Activated CD8-positive, alpha-beta memory T cell treated with anti-CD3 and anti-CD28 coated beads, Interleukin-2, amount 50 U/mL, for 48 hours (primary cell): ENCODE measurements around the gene ARMC9.
"Not testable (repeated sequence)": the region's sequence is repeated elsewhere in the genome, so short reads cannot be mapped to it uniquely, and the experiment has no call there.

Source experiments
- DNase-seq: peaks from one replicate; pipeline ENCODE4 v3.0.0-alpha.2; 2020

The ARMC9 gene

DNA sequence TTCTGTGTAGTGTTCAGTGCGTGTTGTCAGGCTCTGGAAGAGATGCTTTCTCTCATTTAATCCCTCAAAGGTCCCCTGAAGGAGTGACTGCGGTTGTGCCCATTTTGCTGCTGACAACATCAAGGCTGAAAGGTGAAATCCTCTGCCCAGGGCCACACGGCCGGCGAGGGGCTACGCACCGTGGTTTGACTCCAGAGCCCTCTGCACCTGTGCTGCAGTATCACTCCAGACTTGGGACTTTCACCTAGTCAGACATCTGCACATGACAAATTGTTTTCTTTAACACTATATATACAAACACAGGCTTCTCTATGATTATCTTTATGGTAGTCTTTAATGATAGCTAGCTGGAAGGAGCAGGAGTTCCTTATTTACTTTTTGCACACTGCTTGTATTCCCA is 90.2 kb downstream of the ARMC9 start:
- no peak for DNase-seq

DNA sequence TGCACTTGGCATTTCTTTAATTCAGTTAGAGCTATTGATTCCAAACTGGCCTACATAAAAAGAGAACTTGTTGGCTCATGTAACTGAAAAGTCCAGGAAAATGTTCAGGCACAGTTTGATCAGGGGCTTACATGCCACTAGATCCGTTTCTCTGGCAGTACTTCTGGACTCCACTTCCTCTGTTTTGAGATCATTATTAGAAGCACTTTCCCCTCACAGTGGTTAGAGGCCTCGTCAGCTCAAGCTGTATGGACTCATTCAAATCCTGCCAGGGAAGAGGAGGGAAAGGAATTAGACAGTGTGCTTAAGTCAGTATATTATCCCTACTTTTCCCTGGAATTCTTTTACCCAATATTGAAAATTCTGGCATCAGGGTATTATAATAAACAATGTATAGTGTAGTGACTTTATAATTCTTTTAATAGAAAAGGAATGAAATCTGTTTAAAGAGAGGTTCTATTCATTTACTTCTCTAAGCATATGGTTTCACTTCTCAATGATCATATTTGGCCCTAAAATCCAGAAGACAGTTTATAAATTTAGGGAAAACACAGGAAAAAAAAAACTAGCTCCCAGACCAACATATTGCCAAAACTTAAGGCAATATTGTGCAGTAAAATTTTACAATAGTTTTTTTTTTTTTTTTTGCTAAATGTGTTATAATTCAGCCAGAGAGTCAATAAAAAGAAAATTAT is 92.0 kb downstream of the ARMC9 start:
- no peak for DNase-seq

DNA sequence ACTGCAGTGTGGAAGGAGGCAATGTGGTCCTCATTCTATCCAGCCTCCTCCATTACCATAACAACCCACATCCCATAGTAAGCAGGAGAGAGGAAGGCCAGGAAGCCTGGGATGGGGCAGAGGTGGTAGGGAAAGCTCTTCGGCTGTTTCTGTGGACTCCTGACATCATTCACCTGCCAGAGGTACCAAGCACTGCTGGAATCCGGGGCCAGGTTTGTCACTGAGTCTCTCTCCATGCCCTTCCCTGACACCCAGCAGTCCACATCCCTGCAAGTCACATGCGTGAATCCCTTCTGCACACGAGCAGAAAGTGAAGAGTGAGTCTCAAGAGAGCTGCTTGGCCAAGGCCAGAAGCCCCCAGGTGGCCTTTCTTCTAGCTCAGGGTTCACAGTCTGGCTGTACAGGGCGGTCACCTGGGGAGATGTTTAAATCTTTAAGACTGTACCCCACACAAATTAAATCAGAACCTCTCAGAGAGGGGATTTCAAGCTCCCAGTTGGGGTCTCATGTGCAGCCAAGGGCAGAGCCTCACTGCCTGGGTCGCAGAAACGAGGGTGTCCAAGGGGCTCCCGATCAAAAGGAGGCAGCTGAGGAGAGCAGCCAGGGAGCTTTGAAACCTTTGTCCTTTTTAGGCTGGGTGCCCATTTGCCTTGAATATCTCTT is 94.2 kb downstream of the ARMC9 start:
- DNase-seq = no peak

DNA sequence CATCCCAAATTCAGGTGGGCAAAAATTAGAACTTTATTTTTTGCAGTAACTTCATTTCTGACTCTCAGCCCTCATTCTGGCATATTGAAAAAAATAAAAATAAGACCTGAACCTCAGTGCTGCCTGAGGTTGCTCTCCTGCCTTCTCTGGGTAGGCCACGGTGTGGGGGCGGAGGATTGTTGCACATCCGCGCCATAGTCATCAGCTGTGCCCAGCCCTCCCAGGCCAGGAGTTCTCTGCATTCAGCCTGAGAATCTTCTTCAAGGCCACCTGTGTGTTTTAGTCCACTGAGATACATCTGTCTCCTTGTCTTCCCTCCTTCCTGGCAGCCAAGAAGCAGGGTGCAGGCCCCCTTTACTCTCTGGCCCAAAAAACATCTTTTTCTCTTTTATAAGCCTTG is 94.7 kb downstream of the ARMC9 start:
- no peak for DNase-seq

DNA sequence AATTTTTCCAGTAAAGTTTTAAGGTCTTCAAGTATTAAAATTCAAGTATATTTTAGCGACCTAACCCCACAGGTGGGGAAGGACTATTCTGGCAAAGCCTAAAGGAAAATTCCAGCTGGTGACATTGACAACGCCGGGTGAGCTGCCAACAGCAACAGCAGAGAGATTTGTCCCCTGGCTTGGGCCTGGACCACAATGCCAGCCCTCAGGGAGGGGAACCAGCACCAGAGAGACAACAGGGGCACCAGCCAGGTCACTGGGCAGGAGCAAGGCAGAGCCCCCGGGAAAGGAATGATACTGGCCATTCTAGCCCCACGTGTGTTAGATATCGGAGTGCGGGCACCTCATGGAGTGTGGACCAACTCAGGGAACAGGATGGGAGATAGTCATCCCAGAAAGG is 95.7 kb downstream of the ARMC9 start:
- no peak for DNase-seq

DNA sequence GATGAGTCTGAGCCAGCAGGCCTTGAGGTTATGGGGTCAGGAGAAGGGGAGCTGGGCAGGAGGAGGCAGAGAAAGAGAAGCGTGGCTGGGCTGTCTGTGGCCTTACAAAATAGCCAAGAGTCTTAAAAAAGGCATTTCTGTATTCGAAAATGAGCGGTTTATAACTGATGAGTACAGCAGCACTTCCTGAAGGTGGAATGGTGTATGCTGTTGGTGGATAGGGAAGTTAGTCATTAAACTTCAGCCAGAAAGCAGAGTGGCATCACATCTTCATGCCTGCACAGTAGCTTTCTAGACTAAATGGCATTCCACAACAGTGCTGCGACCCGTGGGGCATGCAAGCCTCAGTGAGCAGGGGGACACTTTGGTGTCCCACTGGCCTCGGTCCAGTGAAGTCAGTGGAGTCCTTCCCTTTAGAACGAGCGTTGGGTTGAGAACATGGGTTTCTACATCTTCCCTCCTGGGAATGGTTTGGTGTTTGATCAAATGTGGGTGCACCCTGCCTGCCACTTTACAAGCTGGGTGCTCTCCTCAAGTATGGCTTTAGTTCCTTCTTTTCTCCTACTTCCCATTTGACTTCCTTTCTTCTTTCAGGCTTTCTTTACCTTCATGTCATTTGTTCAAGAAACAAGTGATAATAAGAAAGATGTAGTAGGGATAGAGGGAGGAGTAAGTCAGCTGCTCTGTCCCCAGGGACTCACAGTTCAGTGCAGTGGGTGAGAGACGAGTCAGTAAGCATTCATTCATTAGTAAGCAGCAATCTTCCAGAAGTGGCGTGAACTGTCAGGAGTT is 96.3 kb downstream of the ARMC9 start:
- DNase-seq = no peak

DNA sequence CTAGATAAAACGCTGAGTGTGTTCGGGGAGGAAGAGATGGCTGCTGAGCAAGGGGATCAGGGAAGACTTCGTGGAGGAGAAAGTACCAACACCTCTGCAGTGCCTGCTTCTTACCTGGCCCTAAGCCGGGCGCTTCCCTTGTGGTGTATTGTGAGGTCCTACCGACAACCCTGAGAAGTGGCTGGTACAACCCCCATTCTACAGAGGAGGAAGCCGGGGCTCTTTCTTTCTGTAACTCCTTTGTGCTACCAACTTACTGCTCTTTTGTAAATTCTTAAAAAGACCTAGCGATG is 96.9 kb downstream of the ARMC9 start:
- no peak for DNase-seq

DNA sequence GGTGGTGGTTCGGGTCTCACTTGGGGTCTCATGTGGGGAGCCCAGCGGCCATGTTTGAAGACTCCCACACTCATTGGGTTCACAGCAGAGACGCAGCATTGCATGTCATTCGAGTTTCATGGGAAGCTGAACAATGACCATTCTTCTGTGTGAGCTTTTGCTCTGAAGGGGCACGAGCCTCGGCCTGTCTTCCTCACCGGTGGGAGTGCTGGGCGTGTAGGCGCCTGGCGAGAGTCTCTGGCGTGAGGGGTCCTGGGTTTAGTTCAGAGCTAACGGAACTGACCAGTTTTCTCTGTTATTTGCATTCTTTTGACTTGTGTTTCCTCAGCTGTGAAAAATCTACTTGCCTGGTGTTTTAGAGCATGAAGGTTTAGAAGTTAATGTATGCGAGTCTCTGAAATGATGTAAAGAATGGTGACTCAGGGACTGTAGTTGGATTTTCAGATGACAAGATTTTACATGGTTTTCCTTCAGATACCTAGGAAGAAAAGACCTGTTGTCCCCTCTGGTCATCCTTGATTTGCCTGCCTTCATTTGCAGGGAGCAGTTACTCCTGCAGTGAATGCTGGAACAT is 98.1 kb downstream of the ARMC9 start:
- DNase-seq = no peak

DNA sequence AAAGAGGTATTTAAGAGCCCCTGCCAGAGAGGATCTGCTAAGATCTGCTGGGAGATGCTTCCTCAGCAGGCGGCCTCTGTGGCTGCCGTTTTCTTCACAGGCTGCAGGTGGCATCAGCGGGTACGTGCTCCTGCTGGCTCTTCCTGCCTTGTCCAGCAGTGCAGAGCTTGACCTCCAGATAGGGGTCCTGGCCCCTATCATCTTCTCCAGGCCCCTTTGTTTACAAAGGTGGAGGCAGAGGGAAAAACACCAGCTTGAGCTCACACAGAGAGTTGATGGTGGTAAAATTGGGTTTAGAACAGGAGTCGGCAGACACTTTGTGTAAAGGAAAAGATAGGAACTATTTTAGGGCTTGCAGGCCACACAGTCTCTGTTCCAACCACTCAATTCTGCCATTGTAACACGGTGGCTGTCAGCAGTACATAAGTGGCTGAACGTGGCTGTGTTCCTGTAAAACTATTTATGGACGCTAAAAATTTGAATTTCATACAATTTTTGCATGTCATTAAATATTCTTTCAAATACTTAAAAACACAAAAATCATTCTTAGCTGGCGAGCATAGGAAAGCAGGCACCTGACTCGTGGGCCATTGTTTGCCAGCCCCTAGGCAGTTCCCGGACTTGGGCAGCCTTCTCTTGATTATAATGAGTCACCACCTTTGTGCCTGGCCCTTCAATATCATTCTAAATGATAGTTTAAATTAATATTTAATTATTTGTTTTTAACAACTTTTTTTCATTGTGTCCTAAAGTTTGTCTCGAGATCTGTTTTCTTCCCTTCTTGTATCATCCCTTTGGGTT is 98.9 kb downstream of the ARMC9 start:
- peak; percentile 64 for DNase-seq

DNA sequence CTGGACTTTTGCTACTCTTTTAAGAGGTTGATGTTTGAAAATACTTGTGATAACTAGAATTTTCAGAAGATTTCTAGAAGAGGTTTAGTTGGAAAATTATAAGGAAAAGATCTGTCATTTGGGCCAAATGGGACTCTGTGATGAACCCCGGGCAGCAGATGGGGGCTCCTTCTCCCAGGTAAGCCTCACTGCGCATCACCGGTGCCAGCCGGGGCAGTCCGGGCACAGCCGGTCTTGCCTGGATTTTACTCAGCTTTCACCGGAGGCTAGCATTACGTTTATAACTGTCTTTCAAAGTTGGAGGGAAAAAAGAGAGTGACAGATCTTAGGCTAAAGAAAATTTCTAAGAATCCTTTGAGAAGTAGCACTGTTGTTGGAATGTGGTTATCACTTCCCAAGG is 99.7 kb downstream of the ARMC9 start:
- DNase-seq = no peak

DNA sequence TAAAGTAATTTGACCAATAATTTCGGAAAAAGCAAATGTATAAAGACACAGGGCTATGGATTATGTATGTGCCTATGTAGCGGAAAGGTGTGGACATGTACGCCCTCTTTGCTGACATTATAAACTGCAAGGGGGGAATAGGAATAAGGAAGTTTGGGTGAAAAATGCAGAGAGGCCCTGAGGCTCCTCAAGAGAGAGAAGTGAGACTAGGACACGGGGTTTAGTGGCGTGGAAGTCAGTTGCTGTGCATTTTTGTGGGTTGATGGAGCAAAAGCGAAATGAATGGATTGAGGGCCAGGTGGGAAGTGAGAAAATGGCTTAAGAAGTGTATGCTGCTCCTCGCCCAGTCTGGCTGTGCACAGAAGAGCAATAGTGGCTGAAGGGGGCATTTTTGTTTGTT is 100.8 kb downstream of the ARMC9 start:
- DNase-seq = no peak

DNA sequence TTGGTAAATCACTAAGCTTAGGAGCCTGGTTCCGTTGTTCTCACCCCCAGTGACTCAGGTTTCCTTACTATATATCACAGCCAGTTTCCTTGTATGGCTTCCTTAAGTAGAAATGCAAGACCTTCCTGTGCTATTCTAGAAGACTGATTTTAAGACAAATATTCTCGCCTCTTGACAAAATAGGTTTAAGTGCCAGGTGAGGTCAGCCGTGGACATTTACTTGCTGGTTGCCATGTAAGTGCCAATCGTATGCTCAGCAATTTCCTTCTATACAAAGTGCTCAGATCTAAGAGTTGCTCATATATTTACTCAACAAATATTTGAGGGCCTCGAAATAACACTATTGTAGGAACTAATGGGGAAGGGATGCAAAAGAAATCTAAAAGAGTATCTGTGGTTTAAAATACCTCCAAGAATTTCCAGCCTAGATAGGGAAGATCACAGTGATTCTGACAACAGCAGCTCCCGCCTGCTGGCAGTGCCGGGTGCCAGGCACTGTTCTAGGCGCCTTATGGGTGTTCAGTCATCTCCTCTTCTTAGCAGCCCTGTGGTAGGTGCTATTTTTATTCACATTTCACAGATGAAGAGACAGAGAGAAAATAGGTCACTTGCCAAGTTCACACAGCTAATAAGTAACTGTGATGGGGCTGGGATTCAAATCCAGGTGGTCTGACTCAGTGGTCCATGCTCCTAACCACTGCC is 101.7 kb downstream of the ARMC9 start:
- DNase-seq = no peak

DNA sequence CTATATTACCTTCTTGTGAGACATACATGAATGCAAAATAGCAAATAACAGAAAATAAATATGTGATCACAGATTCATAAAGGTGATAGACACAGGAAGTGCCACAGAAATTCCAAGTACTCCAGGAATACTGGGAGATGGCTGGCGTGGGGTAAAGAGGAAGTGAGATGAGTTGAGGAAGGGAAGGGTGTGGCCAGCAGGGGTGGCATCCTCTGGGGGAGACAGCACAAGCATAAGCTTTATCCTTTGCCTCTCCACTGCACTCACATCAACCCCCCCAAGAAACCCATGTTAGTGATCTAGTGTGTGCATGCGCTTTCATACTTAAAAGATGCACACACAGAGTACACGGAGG is 102.3 kb downstream of the ARMC9 start:
- DNase-seq = no peak

DNA sequence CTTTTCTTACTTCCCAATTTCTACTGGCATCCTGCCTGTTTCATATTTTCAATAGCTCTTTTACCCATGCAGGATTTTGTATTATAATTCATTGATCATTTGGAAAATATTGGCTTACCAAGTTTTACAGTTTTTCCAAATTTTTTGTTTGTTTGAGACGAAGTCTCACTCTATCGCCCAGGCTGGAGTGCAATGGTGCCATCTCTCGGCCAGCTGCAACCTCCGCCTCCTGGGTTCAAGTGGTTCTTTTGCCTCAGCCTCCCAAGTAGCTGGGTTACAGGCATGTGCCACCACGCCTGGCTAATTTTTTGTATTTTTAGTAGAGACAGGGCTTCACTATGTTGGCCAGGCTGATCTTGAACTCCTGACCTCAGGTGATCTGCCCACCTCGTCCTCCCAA is 105.8 kb downstream of the ARMC9 start:
- not testable (repeated sequence) for DNase-seq

DNA sequence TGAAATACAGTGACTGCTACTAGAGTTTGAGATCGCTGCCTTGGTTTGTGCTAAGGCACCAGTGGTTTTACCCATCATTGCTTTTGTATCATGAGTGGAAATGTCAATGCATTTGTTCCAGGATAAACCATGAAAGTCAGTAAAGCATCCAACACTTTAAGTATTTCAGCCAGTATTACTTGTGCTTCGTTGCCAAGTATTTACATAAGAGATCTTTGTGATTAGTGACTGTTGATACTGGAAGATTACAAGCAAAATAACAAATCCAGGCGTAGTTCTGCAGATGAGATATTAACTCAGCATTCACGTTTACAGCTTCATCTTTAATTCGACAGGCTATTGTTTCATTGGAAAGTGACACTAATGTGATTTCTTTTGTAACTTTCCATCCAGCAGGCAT is 106.8 kb downstream of the ARMC9 start:
- no peak for DNase-seq

DNA sequence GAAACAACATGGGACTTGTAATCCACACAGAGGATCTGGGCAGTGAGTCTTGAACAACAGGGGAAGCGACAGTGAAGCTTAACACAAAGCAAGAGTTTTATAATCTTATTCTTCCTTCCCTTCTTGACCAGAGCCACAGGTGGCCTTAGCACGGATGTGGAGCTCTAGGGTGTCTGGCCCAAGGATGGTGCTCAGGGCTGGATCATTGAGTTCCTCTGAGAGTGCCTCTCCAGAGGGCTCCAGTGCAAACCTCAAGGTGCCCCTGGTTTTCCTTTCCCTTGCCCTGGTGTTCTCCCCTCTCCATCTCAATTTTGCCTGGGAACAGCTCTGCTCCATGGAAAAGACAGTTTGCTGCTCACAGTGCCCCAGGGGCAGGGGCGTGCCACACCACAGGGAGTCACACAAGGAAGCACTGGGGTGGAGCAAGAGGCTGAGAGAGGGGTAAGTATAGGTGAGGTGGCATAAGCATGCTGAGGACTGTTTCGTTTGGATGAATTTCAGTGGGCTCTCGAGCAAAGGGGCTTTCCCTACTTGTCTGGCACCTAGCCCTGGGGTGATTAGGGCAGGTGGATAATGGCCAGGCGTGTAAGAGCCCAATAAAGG is 108.5 kb downstream of the ARMC9 start:
- DNase-seq = peak; percentile 17

DNA sequence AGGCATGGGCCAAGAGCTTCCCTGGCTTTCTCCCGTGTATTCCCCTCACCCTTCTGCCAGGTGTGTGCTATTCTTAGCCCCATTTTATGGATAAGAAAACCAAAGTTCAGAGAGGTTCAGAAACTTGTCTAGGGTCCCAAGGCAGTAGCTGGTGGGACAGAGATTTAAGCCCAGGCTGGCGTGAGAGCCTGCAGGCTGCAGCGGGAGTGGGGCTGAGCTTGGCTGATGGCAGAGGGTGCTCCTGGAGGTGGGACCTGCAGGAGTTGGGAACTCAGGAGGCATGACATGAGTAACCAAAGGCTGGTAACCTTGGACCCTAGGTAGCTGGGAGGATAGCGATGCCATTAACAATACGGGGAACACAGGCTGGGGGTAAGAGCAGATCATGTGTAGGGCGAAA is 109.8 kb downstream of the ARMC9 start:
- peak; percentile 10 for DNase-seq

DNA sequence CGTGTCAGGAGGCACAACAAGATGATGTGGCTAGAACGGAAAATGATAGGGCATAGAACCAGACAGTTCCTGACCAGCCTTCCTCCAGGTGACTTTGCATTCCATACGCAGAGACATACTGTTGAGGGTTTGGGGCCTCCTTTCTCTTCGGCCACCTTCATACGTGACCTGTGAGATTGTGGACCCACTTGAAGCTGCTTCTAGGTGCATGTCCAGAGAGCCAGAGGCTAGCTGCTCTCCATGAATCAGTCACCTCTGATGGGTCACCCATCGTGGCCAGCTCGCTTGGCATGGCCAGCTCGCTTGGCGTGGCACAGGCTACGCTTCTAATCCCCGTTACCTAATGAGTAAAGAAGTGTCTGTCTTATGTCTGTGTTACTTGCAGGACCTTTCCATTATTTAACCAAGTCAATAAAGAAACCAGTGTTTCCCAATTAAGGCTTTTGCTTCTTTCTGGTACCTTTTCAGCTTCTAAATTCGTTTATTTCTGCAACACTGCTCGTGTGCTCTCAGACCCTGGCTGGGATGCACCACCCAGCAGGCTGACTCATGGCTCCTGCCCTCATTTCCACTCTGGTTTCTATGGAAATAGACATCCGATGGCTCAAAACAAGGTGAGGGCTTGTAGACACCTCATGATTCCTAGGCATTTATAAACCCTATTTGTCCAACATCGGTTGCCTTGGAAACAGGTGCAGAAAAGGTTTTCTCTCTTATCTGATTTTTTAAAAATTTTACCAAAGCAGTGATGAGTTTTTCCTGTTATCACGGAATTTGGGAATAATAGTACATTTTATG is 110.4 kb downstream of the ARMC9 start:
- DNase-seq = peak; percentile 33

DNA sequence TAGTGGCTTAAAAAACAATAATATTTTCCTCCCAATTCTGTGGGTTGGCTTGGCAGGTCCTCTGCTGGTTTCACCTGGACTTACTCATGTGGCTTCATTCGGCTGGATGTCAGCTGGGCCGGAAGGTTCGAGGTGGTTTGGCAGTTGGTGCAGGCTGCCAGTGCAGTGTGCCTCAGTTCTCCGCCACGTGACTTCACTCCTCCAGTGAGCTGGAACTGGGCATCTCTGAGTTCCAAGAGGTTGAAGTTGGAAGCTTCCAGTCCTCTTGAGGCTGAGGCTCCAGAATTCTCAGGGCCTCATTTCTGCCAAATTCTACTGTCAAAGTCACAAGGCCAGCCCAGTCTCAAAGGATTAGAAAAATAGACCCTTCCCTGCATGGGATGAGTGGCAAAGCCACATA is 113.6 kb downstream of the ARMC9 start:
- DNase-seq = peak; percentile 39

DNA sequence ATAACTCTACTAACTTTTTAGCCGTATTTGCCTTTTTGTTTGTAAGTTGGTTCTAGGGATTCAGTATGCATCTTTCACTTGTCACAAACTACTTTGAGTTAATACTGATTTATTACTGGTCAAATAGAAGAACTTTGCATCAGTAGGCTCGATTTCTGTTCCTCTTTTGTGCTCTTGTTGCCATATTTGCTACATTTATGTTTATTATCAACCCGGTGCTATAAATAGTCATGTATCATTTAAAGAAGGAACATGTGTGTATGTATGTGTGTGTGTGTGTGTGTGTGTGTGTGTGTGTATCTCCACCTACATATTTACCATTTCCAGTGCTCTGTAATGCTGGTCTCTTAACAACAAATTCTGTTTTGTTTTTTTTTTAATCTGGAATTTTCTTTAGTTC is 117.5 kb downstream of the ARMC9 start:
- DNase-seq = no peak

DNA sequence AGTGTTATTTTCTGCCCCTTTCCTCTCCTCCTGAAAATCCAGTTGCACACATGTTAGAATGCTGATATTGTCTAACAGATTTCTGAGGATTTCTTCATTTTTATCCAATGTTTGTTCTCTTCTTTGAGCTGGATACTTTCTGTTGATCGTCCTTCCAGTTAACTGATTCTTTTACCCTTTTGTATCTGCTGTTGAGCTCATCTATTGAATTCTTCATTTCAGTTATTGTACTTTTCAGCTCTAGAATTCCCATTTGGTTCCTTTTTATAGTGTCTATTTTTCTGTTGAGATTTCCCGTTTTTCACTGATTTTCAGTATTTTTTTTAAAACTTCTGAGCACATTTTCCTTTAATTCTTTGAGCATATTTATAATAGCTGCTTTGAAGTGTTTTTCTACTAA is 119.1 kb downstream of the ARMC9 start:
- DNase-seq = no peak
